Measurements from ENCODE around the gene EXOC4. TPM values are rescaled to one million over a fixed set of nuclear protein-coding genes. Genes with fewer than 3 reads are reported as not detected.

EXOC4 gene
- total RNA-seq, 1 donor from 2014 or later, result 103 TPM

- TF ChIP-seq CTCF (IDR thresholded peaks at IDR 0.05), result no peak
- ATAC-seq (ENCODE audit: low read depth) (no peak), DNase-seq (no peak)
- H3K4me1 Mint-ChIP-seq, result peaks cover 10% of the 10 kb centered on the region
- no peaks in the 10 kb centered on the region for H3K27me3 Mint-ChIP-seq
- peaks cover 19% of the 10 kb centered on the region for H3K36me3 Mint-ChIP-seq (ENCODE audit: low read depth)
- peaks cover 5% of the 10 kb centered on the region for H3K9me3 Mint-ChIP-seq
- ChIA-PET CTCF (no interaction called here), POLR2A (no interaction called here)
- no peak overlapping the region for H3K27ac Mint-ChIP-seq
- intact Hi-C loops (cut with micrococcal nuclease), result no loop called here
- H3K4me3 Mint-ChIP-seq, result no peak overlapping the region
These were observed 332.2 kb downstream of the EXOC4 start for GRCh38 chr7:133584956-133585668.

GRCh38 chr7:133586253-133586652 lies 333.4 kb downstream of the EXOC4 start:
- Mint-ChIP-seq H3K36me3 (ENCODE audit: low read depth) (peaks cover 17% of the 10 kb centered on the region), H3K9me3 (peaks cover 5% of the 10 kb centered on the region), H3K4me1 (peaks cover 10% of the 10 kb centered on the region), H3K4me3 (no peak overlapping the region), H3K27ac (no peak overlapping the region), H3K27me3 (no peaks in the 10 kb centered on the region)
- no peak for TF ChIP-seq CTCF (IDR thresholded peaks at IDR 0.05)
- DNase-seq, result no peak
- CTCF ChIA-PET, result no interaction called here
- POLR2A ChIA-PET, result no interaction called here
- intact Hi-C loops (cut with micrococcal nuclease), result no loop called here
- no peak for ATAC-seq (ENCODE audit: low read depth)

GRCh38 chr7:133587903-133588302 lies 335.0 kb downstream of the EXOC4 start:
- POLR2A ChIA-PET, result no interaction called here
- no peak for TF ChIP-seq CTCF (IDR thresholded peaks at IDR 0.05)
- Mint-ChIP-seq H3K27ac (no peak overlapping the region), H3K4me1 (peaks cover 10% of the 10 kb centered on the region), H3K9me3 (peaks cover 5% of the 10 kb centered on the region), H3K27me3 (no peaks in the 10 kb centered on the region), H3K36me3 (ENCODE audit: low read depth) (peaks cover 17% of the 10 kb centered on the region), H3K4me3 (no peak overlapping the region)
- DNase-seq (no peak), ATAC-seq (ENCODE audit: low read depth) (no peak)
- intact Hi-C loops (cut with micrococcal nuclease), result no loop called here
- CTCF ChIA-PET, result no interaction called here

GRCh38 chr7:133590795-133591194 lies 337.9 kb downstream of the EXOC4 start:
- no peak for ATAC-seq (ENCODE audit: low read depth)
- H3K27ac Mint-ChIP-seq, result no peak overlapping the region
- H3K4me1 Mint-ChIP-seq, result no peaks in the 10 kb centered on the region
- intact Hi-C loops (cut with micrococcal nuclease), result no loop called here
- TF ChIP-seq CTCF (IDR thresholded peaks at IDR 0.05), result no peak
- H3K36me3 Mint-ChIP-seq (ENCODE audit: low read depth), result peaks cover 13% of the 10 kb centered on the region
- CTCF ChIA-PET, result no interaction called here
- peaks cover 4% of the 10 kb centered on the region for H3K9me3 Mint-ChIP-seq
- DNase-seq, result no peak
- no peaks in the 10 kb centered on the region for H3K27me3 Mint-ChIP-seq
- H3K4me3 Mint-ChIP-seq, result no peak overlapping the region
- POLR2A ChIA-PET, result no interaction called here

- peaks cover 11% of the 10 kb centered on the region for H3K36me3 Mint-ChIP-seq (ENCODE audit: low read depth)
- ATAC-seq (ENCODE audit: low read depth) (no peak), DNase-seq (no peak)
- no peak overlapping the region for H3K27ac Mint-ChIP-seq
- no peaks in the 10 kb centered on the region for H3K4me1 Mint-ChIP-seq
- no peak for TF ChIP-seq CTCF (IDR thresholded peaks at IDR 0.05)
- H3K9me3 Mint-ChIP-seq, result no peaks in the 10 kb centered on the region
- intact Hi-C loops (cut with micrococcal nuclease), result no loop called here
- H3K4me3 Mint-ChIP-seq, result no peak overlapping the region
- H3K27me3 Mint-ChIP-seq, result no peaks in the 10 kb centered on the region
- CTCF ChIA-PET, result no interaction called here
- POLR2A ChIA-PET, result no interaction called here
These were observed 338.9 kb downstream of the EXOC4 start for GRCh38 chr7:133591704-133592340.

All from activated B cell treated with CpG ODN at 0.5 μM for 24 hours (primary cell).